Neural cell (in vitro differentiated cells): ENCODE data around the gene ARHGEF11.

Experiments
- EP300 ChIP-seq: fragments of 450-650 bp; conservative IDR thresholded peaks from 2 replicates; pipeline ENCODE4 v1.6.1; 2014; ENCODE audit warnings: antibody characterized with exemption, mild to moderate bottlenecking, moderate library complexity; ENCODE audit not compliant: poor library complexity, severe bottlenecking
- EZH2 ChIP-seq: fragments of 200-600, 300-800 bp; shearing (Covaris generic), sonication (generic); IDR thresholded peaks from 2 replicates; pipeline ENCODE4 v1.6.1; 2014; ENCODE audit warnings: antibody characterized with exemption, low read length, borderline replicate concordance, mild to moderate bottlenecking; ENCODE audit not compliant: insufficient read depth, poor library complexity, severe bottlenecking
- MXI1 ChIP-seq: fragments of 450-650 bp; conservative IDR thresholded peaks from 2 replicates; pipeline ENCODE4 v1.6.1; 2014; ENCODE audit warnings: antibody characterized with exemption, mild to moderate bottlenecking; ENCODE audit not compliant: poor library complexity, severe bottlenecking
- POLR2AphosphoS5 ChIP-seq: IDR thresholded peaks from 2 replicates; pipeline ENCODE4 v1.6.1; 2012
- RAD21 ChIP-seq: fragments of 450-650 bp; conservative IDR thresholded peaks from 2 replicates; pipeline ENCODE4 v1.6.1; 2014; ENCODE audit warnings: antibody characterized with exemption, mild to moderate bottlenecking, moderate library complexity
- SMC3 ChIP-seq: fragments of 450-650 bp; conservative IDR thresholded peaks from 2 replicates; pipeline ENCODE4 v1.6.1; 2014; ENCODE audit warnings: antibody characterized with exemption, mild to moderate bottlenecking, moderate library complexity; ENCODE audit not compliant: poor library complexity
- TAF1 ChIP-seq: IDR thresholded peaks from 2 replicates; pipeline ENCODE4 v1.6.1; 2012; ENCODE audit warnings: low read depth
- TF ChIP-seq, protein P1 (sequence below): fragments of 450-650 bp; IDR thresholded peaks from 2 replicates; pipeline ENCODE4 v1.5.1; 2014; ENCODE audit warnings: antibody characterized with exemption, mild to moderate bottlenecking, moderate library complexity; ENCODE audit not compliant: poor library complexity, severe bottlenecking
- TF ChIP-seq, protein P2 (sequence below): IDR thresholded peaks from 2 replicates; pipeline ENCODE4 v1.6.1; 2012; ENCODE audit warnings: borderline replicate concordance

- TF ChIP-seq, protein P1, sequence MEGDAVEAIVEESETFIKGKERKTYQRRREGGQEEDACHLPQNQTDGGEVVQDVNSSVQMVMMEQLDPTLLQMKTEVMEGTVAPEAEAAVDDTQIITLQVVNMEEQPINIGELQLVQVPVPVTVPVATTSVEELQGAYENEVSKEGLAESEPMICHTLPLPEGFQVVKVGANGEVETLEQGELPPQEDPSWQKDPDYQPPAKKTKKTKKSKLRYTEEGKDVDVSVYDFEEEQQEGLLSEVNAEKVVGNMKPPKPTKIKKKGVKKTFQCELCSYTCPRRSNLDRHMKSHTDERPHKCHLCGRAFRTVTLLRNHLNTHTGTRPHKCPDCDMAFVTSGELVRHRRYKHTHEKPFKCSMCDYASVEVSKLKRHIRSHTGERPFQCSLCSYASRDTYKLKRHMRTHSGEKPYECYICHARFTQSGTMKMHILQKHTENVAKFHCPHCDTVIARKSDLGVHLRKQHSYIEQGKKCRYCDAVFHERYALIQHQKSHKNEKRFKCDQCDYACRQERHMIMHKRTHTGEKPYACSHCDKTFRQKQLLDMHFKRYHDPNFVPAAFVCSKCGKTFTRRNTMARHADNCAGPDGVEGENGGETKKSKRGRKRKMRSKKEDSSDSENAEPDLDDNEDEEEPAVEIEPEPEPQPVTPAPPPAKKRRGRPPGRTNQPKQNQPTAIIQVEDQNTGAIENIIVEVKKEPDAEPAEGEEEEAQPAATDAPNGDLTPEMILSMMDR: peak; percentile 81
- TF ChIP-seq TAF1: no peak
- no peak for TF ChIP-seq EZH2
- TF ChIP-seq RAD21: peak; percentile 78
- no peak for TF ChIP-seq EP300
- TF ChIP-seq, protein P2, sequence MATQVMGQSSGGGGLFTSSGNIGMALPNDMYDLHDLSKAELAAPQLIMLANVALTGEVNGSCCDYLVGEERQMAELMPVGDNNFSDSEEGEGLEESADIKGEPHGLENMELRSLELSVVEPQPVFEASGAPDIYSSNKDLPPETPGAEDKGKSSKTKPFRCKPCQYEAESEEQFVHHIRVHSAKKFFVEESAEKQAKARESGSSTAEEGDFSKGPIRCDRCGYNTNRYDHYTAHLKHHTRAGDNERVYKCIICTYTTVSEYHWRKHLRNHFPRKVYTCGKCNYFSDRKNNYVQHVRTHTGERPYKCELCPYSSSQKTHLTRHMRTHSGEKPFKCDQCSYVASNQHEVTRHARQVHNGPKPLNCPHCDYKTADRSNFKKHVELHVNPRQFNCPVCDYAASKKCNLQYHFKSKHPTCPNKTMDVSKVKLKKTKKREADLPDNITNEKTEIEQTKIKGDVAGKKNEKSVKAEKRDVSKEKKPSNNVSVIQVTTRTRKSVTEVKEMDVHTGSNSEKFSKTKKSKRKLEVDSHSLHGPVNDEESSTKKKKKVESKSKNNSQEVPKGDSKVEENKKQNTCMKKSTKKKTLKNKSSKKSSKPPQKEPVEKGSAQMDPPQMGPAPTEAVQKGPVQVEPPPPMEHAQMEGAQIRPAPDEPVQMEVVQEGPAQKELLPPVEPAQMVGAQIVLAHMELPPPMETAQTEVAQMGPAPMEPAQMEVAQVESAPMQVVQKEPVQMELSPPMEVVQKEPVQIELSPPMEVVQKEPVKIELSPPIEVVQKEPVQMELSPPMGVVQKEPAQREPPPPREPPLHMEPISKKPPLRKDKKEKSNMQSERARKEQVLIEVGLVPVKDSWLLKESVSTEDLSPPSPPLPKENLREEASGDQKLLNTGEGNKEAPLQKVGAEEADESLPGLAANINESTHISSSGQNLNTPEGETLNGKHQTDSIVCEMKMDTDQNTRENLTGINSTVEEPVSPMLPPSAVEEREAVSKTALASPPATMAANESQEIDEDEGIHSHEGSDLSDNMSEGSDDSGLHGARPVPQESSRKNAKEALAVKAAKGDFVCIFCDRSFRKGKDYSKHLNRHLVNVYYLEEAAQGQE: no peak
- peak; percentile 18 for TF ChIP-seq POLR2AphosphoS5
- peak; percentile 80 for TF ChIP-seq SMC3
- no peak for TF ChIP-seq MXI1
Measured at GRCh38 chr1:156927215-156928042, 118.1 kb downstream of the ARHGEF11 start.
